A549 (cell line): ENCODE measurements around the gene JMJD8. TPM values are rescaled to one million over a fixed set of nuclear protein-coding genes. Genes with fewer than 3 reads are reported as not detected.
A peak's percentile ranks its signal among the peaks of the same experiment; 100 is the strongest.

Source experiments
- ATAC-seq, 2 experiments: fragments of 200-7000 bp in 1 of 2; fragments of >200 bp in 1 of 2; cut with Nextera tagmentation in 1 of 2; cut with Tn5 transposase in 1 of 2; 3 replicates each; pipeline versions ENCODE4 v1.8.0 to v1.9.1; 2018 to 2020; ENCODE audit warnings: mild to moderate bottlenecking in 1 of 2, moderate library complexity in 1 of 2
- CTCF ChIA-PET: fragments of 300-600 bp; sonication (Branson Sonifier 250); formaldehyde crosslinking; extraction: SDS; loops from one replicate; lab custom pipeline; 2021; ENCODE audit warnings: antibody characterized with exemption, inconsistent platforms; lab: Yijun Ruan, JAX
- POLR2A ChIA-PET: fragments of 350-600 bp; formaldehyde crosslinking; extraction: SDS; loops from one replicate; lab custom pipeline; 2021; ENCODE audit warnings: antibody characterized with exemption, inconsistent platforms; lab: Yijun Ruan, JAX
- DNase-seq, 2 experiments: peaks; one replicate each; pipeline versions ENCODE4 v3.0.0 to v3.0.0-alpha.2; 2011 to 2016; ENCODE audit warnings: low read depth in 1 of 2, low spot score in 1 of 2
- FAIRE-seq: peaks from 2 replicates; lab custom pipeline; 2011; peaks lifted over from hg19 to GRCh38; lab: Jason Lieb, UNC
- H3K27ac ChIP-seq, 2 experiments: fragments of >200 bp; sonication (Bioruptor Twin); formaldehyde crosslinking; 3 replicates each; pipeline ENCODE4 v1.5.1; 2016 to 2017
- H3K4me1 ChIP-seq: fragments of >200 bp; sonication (Bioruptor Twin); formaldehyde crosslinking; 3 replicates; pipeline ENCODE4 v1.6.1; 2016
- H3K4me2 ChIP-seq: fragments of >200 bp; sonication (Bioruptor Twin); formaldehyde crosslinking; 3 replicates; pipeline ENCODE4 v1.6.1; 2016
- H3K4me3 ChIP-seq: fragments of >200 bp; sonication (Bioruptor Twin); formaldehyde crosslinking; 3 replicates; pipeline ENCODE4 v1.5.1; 2016
- H3K9me3 ChIP-seq: fragments of >200 bp; sonication (Bioruptor Twin); formaldehyde crosslinking; 3 replicates; pipeline ENCODE4 v1.6.1; 2016
- BCL3 ChIP-seq: fragments of >200 bp; sonication (Bioruptor Twin); formaldehyde crosslinking; IDR thresholded peaks from 3 replicates; pipeline ENCODE4 v1.6.1; 2016
- BHLHE40 ChIP-seq: IDR thresholded peaks from 2 replicates; pipeline ENCODE4 v1.6.1; 2012; ENCODE audit warnings: low read depth, low read length, inconsistent platforms
- CBX8 ChIP-seq: fragments of 200-600 bp; sonication (generic); IDR thresholded peaks from 2 replicates; pipeline ENCODE4 v1.6.1; 2016
- CHD4 ChIP-seq: fragments of 200-600 bp; sonication (generic); IDR thresholded peaks from 2 replicates; pipeline ENCODE4 v1.6.1; 2016; ENCODE audit warnings: antibody characterized with exemption, mild to moderate bottlenecking, borderline replicate concordance
- EHF ChIP-seq: fragments of 250-450 bp; sonication (Bioruptor Pico); IDR thresholded peaks from 2 replicates; pipeline ENCODE4 v1.5.0; 2020; ENCODE audit warnings: mild to moderate bottlenecking
- ELK1 ChIP-seq: fragments of 150-350 bp; IDR thresholded peaks from 2 replicates; pipeline ENCODE4 v1.6.1; 2014; ENCODE audit warnings: low read depth, mild to moderate bottlenecking, low read length
- FOSB ChIP-seq: fragments of 250-450 bp; sonication (Bioruptor Pico); IDR thresholded peaks from 2 replicates; pipeline ENCODE4 v1.5.0; 2020; ENCODE audit warnings: mild to moderate bottlenecking, moderate library complexity
- FOSL2 ChIP-seq, 2 experiments: fragments of 450-650 bp in 1 of 2; fragments of >200 bp in 1 of 2; sonication (Bioruptor Twin) in 1 of 2; formaldehyde crosslinking; IDR thresholded peaks; 2 replicates each; pipeline versions ENCODE4 v1.5.0 to v1.6.1; 2016 to 2020; ENCODE audit warnings: mild to moderate bottlenecking in 1 of 2, moderate library complexity in 1 of 2
- FOXS1 ChIP-seq: fragments of 250-450 bp; sonication (Bioruptor Pico); IDR thresholded peaks from 2 replicates; pipeline ENCODE4 v1.5.0; 2020; ENCODE audit warnings: mild to moderate bottlenecking, moderate library complexity
- GATA3 ChIP-seq: IDR thresholded peaks from 2 replicates; pipeline ENCODE4 v1.6.1; 2012; ENCODE audit warnings: borderline replicate concordance
- HDAC2 ChIP-seq: fragments of 200-600 bp; sonication (generic); IDR thresholded peaks from 2 replicates; pipeline ENCODE4 v1.6.1; 2016
- HMGXB4 ChIP-seq: fragments of 250-450 bp; sonication (Bioruptor Pico); IDR thresholded peaks from 2 replicates; pipeline ENCODE4 v1.5.0; 2021; ENCODE audit warnings: mild to moderate bottlenecking, moderate library complexity, borderline replicate concordance
- HOXA7 ChIP-seq: fragments of 250-450 bp; sonication (Bioruptor Pico); IDR thresholded peaks from 2 replicates; pipeline ENCODE4 v1.5.0; 2020; ENCODE audit warnings: mild to moderate bottlenecking, moderate library complexity
- KDM1A ChIP-seq: fragments of 200-600 bp; sonication (generic); IDR thresholded peaks from 2 replicates; pipeline ENCODE4 v1.6.1; 2016; ENCODE audit warnings: low read depth, mild to moderate bottlenecking
- KDM5A ChIP-seq: fragments of 200-600 bp; sonication (generic); IDR thresholded peaks from 2 replicates; pipeline ENCODE4 v1.6.1; 2016; ENCODE audit warnings: antibody characterized with exemption, mild to moderate bottlenecking
- MAX ChIP-seq: IDR thresholded peaks from 2 replicates; pipeline ENCODE4 v1.6.1; 2012
- MAZ ChIP-seq: fragments of 150-350 bp; IDR thresholded peaks from 2 replicates; pipeline ENCODE4 v1.6.1; 2014; ENCODE audit warnings: antibody characterized with exemption, low read depth, low read length, borderline replicate concordance
- NFE2L2 ChIP-seq: fragments of 150-350 bp; conservative IDR thresholded peaks from 2 replicates; pipeline ENCODE4 v1.6.1; 2014; ENCODE audit warnings: low read length
- NR3C1 ChIP-seq: fragments of >200 bp; sonication (Bioruptor Twin); formaldehyde crosslinking; IDR thresholded peaks from 3 replicates; pipeline ENCODE4 v1.6.1; 2017
- POLR2A ChIP-seq: IDR thresholded peaks from 2 replicates; pipeline ENCODE4 v1.6.1; 2012; ENCODE audit warnings: mild to moderate bottlenecking, low read length
- POLR2AphosphoS2 ChIP-seq: conservative IDR thresholded peaks from 2 replicates; pipeline ENCODE4 v1.6.1; 2012; ENCODE audit warnings: low read length, improper control_type of control experiment, inconsistent platforms
- RARB ChIP-seq: fragments of 250-450 bp; sonication (Bioruptor Pico); IDR thresholded peaks from 2 replicates; pipeline ENCODE4 v1.8.0; 2021; ENCODE audit warnings: mild to moderate bottlenecking, moderate library complexity
- RFX5 ChIP-seq: fragments of 450-650 bp; IDR thresholded peaks from 2 replicates; pipeline ENCODE4 v1.7.1; 2014; ENCODE audit warnings: antibody characterized with exemption, mild to moderate bottlenecking, moderate library complexity
- SMC3 ChIP-seq: fragments of >200 bp; sonication (Bioruptor Twin); formaldehyde crosslinking; IDR thresholded peaks from 3 replicates; pipeline ENCODE4 v1.6.1; 2018; ENCODE audit warnings: inconsistent platforms
- ZC3H11A ChIP-seq: fragments of 450-650 bp; IDR thresholded peaks from 2 replicates; pipeline ENCODE4 v1.6.1; 2014; ENCODE audit warnings: antibody characterized with exemption, mild to moderate bottlenecking
- ZFP36 ChIP-seq: fragments of 450-650 bp; IDR thresholded peaks from 2 replicates; pipeline ENCODE4 v1.6.1; 2014; ENCODE audit warnings: borderline replicate concordance; ENCODE audit not compliant: partially characterized antibody
- ZNF302 ChIP-seq: fragments of 250-450 bp; sonication (Bioruptor Pico); IDR thresholded peaks from 2 replicates; pipeline ENCODE4 v1.9.0; 2021; ENCODE audit warnings: inconsistent platforms, mild to moderate bottlenecking, moderate library complexity
- ZSCAN20 ChIP-seq: fragments of 250-450 bp; sonication (Bioruptor Pico); IDR thresholded peaks from 2 replicates; pipeline ENCODE4 v1.8.0; 2022; ENCODE audit warnings: mild to moderate bottlenecking, moderate library complexity
- WGBS: methylation state at CpG from one replicate; pipeline ENCODE4 v1.1.6; 2017; ENCODE audit errors: missing lambda C conversion rate; 5-methylcytosine and 5-hydroxymethylcytosine counted together
- polyA plus RNA-seq, 4 experiments: library from polyadenylated mRNA; depleted of rRNA in 3 of 4; stranded (reverse); fragments of >200 nt; fragmentation: RNase III in 1 of 4; extraction: RNeasy Plus Mini Kit Qiagen cat#74134 plus additional on column Dnase treatment in 1 of 4; gene quantifications; 2 replicates in 3 of 4; 3 replicates in 1 of 4; pipeline ENCODE4 v1.2.3, GENCODE V29; 2011 to 2017

The JMJD8 gene
- polyA plus RNA-seq, 2 of the 4 experiments (the other 2 are of a cell fraction): 37.5 to 72.6 TPM

- H3K4me1 ChIP-seq: peaks cover 21% of the 10 kb centered on the region
- CTCF ChIA-PET: interaction anchor here (2.3 to 6.1 kb wide), 3 partner anchors 8 to 16 kb away, joined by 10 to 64 read pairs (median 16); partner anchors contain the start of gene RHOT2
- DNase-seq (no peak), FAIRE-seq (no peak)
- H3K4me2 ChIP-seq: no peak overlapping the region
- no peaks in the 10 kb centered on the region for H3K9me3 ChIP-seq
- POLR2A ChIA-PET: no interaction called here
- no peak overlapping the region for H3K27ac ChIP-seq
- H3K4me3 ChIP-seq: no peak overlapping the region
- TF ChIP-seq NR3C1 (no peak), ZSCAN20 (CRISPR knock-in tag) (no peak), HDAC2 (no peak)
- TF ChIP-seq, all 56 proteins: peak for 0
- no peak for ATAC-seq
- 84% methylated on average over 6 of the region's 22 CpGs for WGBS
Measured at GRCh38 chr16:651844-652243, 32.3 kb downstream of the JMJD8 start.

- 90% methylated on average over 4 of the region's 44 CpGs for WGBS
- POLR2A ChIA-PET: interaction anchor here (0.6 to 1.3 kb wide), 4 partner anchors 13 to 773 kb away, joined by 3 to 6 read pairs (median 4); partner anchors contain the start of genes METTL26 and RHBDL1
- no peaks in the 10 kb centered on the region for H3K9me3 ChIP-seq
- no peak for FAIRE-seq
- TF ChIP-seq SMC3 (no peak), KDM1A (no peak), NFE2L2 (no peak)
- TF ChIP-seq, all 56 proteins: peak for 0
- H3K4me1 ChIP-seq: peaks cover 41% of the 10 kb centered on the region
- ATAC-seq (peak in 1 of 2 experiments; percentile 8; a peak in 1 of 6 replicates), DNase-seq (no peak)
- CTCF ChIA-PET: interaction anchor here (1.1 to 6.1 kb wide), 7 partner anchors 10 to 31 kb away, joined by 3 to 64 read pairs (median 3); partner anchors contain the start of genes RHOT2 and STUB1
- H3K4me3 ChIP-seq: peak overlapping the region; percentile 79
- peak overlapping the region; percentile 93 for H3K4me2 ChIP-seq
- peak overlapping the region; percentile 90 to 99 for H3K27ac ChIP-seq
Measured at GRCh38 chr16:649631-650030, 34.5 kb downstream of the JMJD8 start.

GRCh38 chr16:648781-649589, 35.1 kb downstream of the JMJD8 start, which contains the start of gene WDR90:
TSS of gene WDR90 (plus strand) at chr16:649365. CDS start at chr16:649417, 52 bp downstream.
- FAIRE-seq: peak; percentile 46
- WGBS: 22% methylated on average over 57 of the region's 91 CpGs
- ATAC-seq: peak; percentile 70 to 85
- DNase-seq: peak; percentile 94
- H3K27ac ChIP-seq: peak within 1 kb of the TSS; percentile 90 to 99
- H3K9me3 ChIP-seq: no peaks in the 10 kb centered on the region
- peaks cover 43% of the 10 kb centered on the region for H3K4me1 ChIP-seq
- POLR2A ChIA-PET: interaction anchor here (0.6 to 1.2 kb wide), 3 partner anchors 26 to 773 kb away, joined by 3 to 6 read pairs (median 3); partner anchors contain the start of gene RHBDL1
- H3K4me3 ChIP-seq: peak within 1 kb of the TSS; percentile 79
- CTCF ChIA-PET: interaction anchor here (1.0 to 6.1 kb wide), 14 partner anchors 11 to 78 kb away, joined by 3 to 64 read pairs (median 4); partner anchors contain the start of genes METTL26, RHOT2 and STUB1
- peak within 1 kb of the TSS; percentile 93 for H3K4me2 ChIP-seq
- TF ChIP-seq POLR2A (peak; percentile 57), HDAC2 (0 out of 2 replicates have a peak, but pooled peaks have one; percentile 46), ZFP36 (no peak), RFX5 (peak; percentile 94), CHD4 (no peak), ZNF302 (CRISPR knock-in tag) (no peak), HMGXB4 (peak; percentile 77), ZC3H11A (no peak), ELK1 (0 out of 2 replicates have a peak, but pooled peaks have one; percentile 44), MAZ (no peak), HOXA7 (CRISPR knock-in tag) (no peak), MAX (peak; percentile 97), FOXS1 (CRISPR knock-in tag) (peak; percentile 87; the same call in 1 of the 2 replicates), RARB (no peak), GATA3 (no peak), KDM1A (peak; percentile 15; the same call in 1 of the 2 replicates), FOSB (CRISPR knock-in tag) (no peak), POLR2AphosphoS2 (no peak), NFE2L2 (no peak), KDM5A (no peak), BCL3 (no peak), CBX8 (no peak), BHLHE40 (no peak), EHF (CRISPR knock-in tag) (peak; percentile 95), FOSL2 (IDR thresholded peaks at IDR 0.05) (no peak), FOSL2 (CRISPR knock-in tag; IDR thresholded peaks at IDR 0.05) (0 out of 2 replicates have a peak, but pooled peaks have one; percentile 10)
